ENCODE results near the gene TMEM121.

TMEM121 gene

DNA sequence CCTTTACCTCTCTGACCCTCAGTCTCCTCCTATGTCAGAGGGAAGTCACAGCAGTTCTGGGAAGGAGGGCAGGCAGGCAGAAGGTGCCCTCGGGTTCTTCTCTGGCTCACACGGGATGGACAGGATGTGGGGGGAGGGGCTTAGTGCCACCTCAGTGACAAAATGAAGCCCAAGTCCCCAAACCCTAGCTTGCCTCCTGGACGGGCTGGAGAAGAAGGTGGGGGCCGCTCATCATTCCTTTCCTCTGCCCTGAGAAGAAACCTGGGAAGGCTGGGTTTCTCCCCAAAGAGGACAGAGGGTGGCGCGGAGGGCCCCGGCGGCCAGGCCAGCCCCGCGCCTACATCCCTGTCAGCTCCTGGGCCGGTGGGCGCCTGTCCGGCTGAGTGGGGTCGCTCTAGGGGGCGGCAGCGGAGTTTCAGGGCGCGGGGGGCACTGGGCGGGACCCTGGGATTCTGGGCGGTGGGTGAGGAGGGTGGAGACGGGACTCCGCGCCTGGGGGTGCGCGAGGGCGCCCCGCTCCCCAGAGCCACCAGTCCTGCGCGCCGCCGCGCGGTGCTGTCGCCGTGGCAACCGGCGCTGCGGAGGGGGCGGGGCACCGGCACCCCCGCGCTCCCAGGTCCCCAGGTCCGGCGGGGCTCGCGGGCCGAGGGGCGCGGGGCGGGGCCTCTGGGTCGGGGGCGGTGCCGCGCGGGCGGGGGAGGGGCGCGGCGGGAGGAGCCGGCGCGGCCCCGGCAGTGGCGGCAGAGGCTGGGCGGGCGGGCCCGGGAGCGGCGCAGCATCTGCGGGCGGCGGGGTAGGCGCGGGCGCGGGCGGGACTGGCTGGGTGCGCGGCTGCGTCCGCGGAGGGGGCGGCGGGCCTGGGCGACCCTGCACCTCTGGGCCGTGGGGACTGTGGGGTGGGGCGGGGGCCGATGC lies at the start of gene TMEM121:
Gene TMEM121, plus strand, starts transcription at position 723 of the 915 bp plus-strand sequence. CDS start 2,252 bp downstream, outside the sequence.
- peak; percentile 31 for DNase-seq

DNA sequence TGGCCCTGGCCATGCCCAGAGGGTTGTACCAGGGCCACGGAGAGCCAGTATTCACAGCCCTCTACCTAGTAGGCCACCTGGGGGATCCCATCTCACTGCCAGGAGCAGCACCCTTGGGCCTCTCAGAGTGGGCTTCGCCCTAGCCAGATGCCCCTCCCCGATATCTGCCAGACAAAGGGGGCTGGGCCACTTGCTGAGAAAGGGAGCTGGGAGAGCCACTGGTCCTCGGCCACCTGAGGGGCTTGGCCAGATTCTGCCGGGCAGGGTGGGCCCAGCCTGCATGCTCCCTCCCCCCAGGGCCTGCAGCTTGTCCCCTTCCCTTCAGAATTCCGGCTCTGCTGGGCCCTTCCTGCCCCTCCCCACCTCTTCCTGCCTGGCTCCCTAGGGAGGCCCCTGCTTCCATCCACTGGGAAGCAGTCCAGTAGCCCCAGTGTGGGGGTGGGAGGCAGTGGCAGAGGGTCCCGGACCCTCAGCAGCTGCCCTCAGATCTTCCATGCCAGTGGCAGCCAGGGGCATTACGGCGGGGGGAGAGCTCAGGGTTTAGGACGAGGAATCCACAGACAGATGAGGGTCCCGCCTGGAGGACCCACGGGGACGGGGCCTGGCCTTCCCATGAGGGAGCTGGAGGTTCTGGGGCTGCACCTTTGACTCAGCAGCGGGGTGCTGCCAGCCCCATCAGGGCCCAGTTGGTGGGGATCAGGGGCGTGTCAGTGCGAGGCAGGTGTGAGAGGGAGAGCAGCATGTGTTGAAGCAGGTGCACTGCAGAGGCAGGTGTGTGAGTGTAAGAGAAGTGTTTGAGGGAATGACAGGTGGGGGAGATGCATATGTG lies 49.3 kb upstream of the TMEM121 start:
- DNase-seq = no peak

DNA sequence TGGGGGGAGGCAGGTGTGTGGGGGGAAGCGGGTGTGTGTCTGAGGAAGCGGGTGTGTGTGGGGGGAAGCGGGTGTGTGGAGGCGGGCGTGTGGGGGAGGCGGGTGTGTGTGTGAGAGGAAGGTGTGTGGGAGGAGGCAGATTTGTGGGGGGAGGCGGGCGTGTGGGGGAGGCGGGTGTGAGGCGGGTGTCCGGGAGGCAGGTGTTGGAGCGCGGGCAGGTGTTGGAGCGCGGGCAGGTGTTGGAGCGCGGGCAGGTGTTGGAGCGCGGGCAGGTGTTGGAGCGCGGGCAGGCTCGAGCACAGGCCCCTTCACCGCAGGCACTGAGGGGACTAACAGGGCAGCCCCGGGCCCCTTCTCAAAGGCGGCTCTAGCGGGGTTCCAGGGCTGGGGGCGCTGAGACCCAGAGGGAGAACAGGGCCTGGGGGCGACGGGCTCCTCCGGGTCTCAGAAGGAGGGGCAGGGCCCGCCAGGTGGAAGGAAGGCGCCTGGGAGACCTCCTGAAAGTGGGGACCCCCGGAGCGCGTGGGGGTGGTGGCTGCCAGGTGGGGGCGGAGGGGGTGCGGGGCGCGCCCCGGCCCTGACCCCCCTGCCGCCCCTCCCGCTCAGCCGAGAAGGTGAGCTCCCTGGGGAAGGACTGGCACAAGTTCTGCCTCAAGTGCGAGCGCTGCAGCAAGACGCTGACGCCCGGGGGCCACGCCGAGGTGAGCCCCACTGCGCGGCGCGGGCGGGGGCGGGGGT lies 48.6 kb upstream of the TMEM121 start:
- DNase-seq = no peak

DNA sequence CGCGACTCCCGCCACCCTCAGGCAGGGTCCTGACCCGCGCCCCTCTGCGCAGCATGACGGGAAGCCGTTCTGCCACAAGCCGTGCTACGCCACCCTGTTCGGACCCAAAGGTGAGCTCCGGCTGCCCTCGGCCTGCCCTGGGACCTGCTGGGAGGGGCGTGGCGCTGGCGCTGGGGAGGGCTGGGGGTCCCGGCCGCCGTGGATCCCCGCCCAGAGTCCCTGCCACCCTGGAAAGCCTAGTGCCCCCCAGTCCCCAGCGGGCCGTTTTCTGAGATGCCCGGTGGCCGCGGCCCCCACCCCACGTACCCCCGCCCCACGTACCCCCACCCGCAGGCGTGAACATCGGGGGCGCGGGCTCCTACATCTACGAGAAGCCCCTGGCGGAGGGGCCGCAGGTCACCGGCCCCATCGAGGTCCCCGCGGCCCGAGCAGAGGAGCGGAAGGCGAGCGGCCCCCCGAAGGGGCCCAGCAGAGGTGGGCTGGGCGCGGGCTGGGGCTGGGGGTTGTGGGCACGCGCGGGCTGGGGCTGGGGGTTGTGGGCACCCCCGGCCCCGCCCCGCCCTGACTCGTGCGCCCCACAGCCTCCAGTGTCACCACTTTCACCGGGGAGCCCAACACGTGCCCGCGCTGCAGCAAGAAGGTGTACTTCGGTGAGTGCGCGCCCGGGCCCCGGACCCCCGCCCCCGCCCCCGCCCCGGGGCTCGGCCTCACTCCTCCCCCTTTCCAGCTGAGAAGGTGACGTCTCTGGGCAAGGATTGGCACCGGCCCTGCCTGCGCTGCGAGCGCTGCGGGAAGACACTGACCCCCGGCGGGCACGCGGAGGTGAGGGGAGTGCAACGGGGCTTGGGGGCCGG lies 47.8 kb upstream of the TMEM121 start:
- no peak for DNase-seq

DNA sequence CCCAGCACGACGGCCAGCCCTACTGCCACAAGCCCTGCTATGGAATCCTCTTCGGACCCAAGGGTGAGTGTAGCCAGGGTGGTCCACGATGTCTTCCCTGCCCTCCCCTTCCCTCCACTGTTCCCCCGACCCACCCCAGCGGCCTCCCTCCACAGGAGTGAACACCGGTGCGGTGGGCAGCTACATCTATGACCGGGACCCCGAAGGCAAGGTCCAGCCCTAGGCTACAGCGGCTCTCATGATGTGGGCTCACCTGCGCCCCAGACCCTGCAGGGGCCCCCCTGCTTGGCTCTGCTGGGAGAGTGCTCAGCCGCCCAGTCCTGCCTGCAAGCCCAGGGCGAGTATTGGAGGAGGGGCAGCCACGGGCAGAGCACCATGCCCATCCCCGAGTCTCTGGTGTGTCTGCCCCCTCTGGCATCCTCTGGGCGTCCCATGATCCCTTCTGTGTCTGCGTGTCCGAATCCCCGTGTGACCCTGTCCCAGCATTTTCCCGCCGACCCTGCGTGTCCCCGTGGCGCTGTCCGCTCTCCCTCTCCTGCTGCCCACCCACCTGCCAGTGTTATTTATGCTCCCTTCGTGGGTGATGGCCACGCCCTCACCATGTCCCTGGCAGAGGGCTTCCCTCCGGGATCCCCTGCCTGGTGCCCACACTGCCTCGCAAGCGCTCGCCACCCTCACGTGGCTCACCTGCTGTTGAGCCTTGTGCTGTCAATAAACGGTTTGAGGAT lies 46.8 kb upstream of the TMEM121 start:
- DNase-seq = no peak

DNA sequence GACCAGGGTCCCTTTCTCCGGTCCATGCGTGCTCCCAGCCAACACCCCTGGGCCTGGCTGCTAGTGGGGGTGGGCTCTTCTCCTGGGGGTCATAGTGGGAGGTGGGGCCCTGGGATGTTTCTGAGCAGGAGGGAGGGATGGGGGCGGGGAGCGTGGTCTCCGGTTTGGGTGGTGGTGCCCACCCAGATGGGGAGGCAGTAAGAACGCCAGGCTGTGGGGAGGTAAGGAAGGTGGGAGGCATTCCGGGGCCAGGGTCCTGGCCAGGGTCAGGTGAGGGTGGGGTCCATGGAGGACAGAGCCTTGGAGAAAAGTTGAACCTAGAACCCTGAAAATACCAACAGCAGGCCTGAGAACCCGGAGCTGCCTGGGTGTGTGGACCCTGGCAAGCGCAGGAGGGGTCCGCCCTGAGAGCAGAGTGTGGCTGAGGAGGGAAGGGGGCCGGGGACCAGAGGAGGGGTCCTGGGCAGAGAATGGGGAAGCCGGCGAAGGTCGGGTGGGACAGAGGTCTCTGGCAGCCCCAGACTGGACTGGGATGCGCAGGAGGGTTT lies 46.1 kb upstream of the TMEM121 start:
- DNase-seq = no peak

DNA sequence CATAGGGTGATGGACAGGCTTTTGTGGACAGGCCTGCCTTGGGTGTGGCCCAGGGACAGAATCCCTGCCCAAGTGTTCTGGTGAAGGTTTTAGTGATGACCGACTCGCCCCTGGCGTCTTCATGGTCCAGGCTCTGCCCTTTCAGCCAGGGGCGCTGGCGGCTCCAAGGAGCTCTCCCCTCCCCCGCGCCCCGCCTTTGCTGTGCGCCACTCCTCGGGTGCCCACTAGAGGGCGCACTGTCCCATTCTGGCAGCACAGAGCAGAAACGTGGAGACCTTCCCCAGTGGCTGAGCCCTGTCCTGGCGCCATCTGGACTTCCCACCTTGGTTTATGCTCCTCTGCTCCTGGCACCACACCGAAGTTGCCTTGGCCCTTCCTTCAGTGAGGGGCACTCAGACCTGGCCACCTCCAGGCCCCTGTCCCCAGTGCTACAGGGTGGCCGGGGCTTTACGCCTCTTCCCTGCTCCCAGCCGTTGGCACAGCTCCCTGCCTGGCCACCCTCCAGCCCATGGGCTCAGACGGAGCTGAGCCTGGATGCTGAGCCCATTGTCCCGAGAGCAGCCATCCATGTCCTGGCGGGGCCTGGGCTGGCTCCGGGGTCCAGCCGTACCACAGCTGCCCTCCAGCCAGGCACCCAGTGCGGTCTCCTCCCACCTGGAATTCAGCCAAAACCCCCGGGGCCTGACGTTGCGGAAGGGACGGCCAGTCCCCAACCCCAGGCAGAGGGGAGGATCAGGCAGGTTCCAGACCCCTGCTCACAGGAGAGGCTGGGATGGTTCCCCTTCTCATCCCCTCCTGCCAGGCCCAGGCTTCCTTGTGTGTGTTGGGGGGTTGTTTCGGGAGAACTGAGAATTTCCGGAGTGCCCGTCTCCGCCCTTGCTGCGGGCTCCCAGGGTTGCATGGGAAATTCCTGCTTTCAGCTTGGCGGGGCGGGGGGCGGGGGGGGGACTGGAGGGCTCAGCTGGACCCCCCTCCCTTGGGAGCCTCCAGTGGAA lies 45.3 kb upstream of the TMEM121 start:
- peak; percentile 92 for DNase-seq

DNA sequence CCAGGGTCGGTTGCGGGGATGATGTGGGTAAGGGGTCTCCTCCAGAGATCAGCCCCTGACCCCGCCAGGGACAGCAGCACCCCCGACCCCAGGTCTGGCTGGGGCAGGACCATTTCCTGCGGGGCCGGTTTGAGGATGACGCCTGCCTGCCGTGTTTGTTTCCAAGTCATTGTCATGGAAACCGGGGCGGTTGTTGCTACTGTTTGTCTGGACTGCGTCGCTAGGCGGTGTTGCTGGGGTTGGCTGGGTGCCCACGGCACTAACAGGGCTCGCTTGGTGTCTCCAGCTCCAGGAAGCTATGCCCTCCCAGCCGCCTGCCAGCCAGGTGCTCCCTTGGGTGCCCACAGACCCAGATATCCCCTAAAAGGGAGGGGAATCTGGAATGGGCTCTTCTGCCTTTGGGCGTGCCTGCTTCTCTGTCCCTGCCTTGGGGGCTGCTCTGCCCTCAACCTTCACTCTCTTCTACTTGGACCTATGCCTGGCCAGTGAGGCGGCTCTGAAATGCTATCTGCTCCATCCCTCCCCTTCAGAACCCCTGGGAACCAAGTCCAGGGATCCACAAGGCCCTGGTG lies 44.4 kb upstream of the TMEM121 start:
- DNase-seq = peak; percentile 96

DNA sequence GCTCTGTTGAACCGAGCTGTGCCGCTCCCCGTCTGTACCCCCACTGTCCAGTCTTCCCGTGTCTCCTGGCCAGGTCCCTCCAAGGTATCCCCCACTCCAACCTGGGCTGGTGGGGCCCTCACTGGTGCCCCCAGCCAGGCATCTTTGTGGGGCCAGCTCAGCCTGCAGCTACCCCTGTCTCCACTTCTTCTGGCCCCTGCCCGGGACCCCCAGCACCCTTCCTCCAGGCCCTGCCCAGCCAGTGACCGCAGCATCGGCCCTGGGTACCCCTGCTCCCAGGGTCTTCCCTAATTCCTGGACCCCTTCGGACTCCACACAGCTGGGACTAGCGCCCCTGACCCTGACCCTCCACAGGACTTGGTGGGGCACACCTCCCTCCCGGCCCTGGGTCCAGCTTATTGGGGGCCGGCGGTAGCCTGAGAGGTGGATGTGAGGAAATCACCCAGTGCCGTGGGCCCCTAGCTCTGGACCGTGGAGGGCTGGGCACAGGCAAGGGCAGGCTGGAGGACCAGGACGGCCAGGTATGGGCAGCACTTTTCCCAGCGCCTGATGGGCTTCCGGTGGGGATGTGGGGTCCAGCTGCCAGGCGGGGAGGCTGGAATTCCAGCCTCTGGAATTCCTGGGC lies 43.8 kb upstream of the TMEM121 start:
- DNase-seq = no peak

DNA sequence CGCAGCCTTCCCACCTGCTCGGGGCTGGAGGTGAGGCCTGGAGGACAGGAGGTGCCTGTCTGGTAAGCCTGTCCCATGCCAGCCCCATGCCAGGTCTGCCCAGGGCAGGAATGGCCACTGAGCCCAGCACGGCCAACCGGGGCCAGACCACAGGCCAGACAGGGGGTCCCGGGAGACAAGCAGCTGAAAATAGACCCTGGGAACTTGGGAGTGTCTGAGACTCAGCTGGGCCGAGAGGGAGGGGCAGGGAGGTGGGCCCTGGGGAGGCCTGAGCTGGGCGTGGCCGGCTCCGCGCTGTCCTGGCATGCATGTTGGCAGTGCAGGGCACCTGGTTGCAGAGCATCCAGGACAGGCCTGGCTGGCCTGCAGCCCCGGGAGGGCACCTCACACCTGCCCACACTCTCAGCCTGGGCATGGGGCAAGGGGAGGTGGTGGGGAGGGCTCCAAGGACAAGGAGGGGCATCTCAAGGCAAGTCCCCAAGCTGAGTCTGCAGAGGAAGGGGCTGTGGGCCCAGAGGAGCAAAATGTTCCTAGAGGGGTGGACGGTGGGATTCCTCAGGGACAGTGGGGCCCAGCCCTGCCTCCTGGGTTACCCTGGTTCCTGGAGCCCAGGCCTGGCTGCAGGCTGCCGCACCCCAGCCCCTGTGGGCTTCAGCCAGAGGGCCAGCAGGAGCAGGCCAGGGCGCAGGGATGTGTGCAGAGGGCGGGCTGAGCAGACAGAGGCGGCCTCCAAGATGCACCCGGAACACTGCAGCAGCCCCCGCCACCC lies 42.9 kb upstream of the TMEM121 start:
- DNase-seq = no peak

DNA sequence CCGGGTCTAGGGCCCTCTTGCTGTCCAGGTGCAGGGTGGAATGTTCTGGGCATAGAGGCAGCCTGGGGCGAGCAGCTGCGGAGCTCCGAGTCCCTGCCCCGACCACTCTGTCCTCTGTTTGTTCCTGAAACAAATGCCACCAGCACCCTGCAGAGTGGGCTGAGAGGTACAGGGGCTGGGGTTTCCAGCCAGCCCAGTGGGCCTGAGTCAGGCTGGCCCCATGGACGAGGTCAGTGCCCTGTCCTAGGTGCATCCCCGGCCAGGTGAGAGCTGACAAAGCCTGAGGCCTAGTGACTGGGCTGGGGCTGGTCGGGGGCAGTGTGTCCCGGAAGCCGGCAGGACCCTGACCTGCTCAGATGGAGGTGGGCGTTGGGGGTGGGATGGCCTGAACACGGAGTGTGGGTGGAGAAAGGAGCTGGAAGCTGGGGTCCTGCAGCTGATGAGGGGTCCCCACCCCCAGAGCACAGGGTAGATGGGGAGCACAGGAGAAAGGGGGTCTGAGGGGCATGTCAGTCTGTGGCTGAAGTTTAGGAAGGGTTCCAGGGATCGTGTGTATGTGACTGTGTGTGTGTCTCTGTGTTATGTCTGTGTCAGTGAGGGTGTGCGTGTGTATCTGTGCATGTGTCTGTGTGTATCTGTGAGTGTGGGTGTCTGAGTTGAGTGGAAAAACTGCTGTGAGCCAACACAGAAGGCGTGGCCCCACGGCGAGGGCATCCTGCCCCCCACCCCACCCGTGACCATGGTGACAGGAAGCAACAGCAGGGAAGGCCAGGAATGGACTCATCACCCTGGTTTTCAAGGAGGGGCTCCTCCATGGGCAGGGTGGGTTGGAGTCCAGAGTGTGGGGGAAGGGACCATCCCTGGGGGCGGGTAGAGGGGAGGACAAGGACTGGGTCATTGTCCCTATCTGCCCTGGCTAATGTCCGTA lies 42.0 kb upstream of the TMEM121 start:
- no peak for DNase-seq

DNA sequence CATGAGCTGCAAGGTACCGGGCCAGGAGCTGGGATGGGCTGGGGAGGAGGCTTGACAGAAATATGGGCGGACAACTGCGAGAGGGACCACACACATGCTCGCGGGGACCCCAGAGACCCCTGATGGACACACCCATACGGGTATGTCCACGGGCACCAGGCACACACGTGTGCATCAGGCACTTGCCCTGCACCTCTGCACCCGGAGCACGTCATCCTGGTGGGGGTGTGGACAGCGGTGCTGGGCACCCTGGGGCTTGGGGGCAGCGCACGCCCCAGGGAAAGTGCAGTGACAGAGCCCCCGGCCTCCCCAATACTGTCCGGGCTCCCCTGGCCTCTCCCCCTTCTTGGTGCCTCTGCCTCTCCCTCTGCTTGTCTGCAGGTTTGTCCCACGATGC lies 41.4 kb upstream of the TMEM121 start:
- DNase-seq = no peak

DNA sequence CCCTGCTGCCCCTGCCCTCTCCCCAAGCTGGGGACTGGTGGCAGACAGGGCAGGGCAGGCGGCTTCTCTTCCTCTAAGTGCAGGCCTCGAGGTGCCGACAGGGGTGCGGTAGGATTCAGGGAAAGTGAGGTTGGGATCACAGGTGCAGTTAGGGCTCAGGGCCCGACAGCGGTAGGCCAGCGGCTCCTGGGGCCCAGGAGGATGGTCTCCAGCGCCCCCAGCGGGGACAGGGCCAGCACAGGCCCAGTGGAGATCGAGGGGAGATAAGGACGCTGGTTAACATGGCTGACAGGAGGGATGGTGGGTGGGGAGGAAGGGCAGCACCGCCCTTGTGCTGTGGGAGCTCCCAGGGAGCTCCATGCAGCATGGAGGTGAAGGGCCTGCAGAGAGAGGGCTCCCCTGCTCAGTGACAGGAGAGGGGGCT lies 40.6 kb upstream of the TMEM121 start:
- peak; percentile 62 for DNase-seq

DNA sequence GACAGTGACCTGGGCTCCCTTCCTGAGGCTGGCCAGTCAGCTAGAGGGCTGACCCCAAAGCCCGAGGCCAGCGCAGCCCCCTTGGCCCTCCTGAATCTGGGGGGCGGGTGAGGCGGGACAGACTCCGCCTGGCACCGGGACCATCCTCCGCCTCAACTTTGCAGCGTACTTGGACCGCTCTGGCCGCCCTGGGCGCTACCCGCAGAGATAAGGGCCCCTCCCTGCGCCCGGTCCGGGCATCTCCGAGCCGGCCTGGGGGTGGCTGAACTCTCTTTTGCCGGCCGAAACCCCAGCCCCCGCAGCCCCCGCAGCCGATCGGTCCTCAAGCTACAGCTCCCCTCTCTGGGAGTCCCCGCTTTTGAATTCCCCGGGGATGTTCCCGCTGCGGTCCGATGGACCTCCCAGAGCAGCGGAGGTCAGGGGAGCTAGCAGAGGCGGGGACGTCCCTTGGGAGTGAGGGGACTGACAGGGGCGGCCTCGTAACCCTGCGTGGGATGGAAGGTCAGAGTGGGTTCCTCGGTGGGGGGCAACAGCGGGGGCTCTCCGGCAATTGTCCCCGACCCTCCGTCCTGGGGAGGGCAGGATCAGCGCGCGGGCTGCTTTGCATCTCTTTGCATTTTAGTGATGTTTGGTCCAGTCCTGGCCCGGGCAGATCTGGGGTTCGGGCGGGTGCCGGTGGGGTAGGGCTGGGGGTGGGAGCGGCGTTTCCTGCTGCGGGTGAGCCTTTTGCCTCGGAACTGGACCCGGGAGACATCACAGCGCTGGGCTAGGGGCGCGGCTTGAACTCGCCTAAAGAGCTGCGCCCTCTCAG lies 40.0 kb upstream of the TMEM121 start, which contains the start of gene CRIP1:
Gene CRIP1, plus strand, starts transcription at position 724 of the 811 bp plus-strand sequence. CDS start 374 bp downstream, outside the sequence.
- no peak for DNase-seq

DNA sequence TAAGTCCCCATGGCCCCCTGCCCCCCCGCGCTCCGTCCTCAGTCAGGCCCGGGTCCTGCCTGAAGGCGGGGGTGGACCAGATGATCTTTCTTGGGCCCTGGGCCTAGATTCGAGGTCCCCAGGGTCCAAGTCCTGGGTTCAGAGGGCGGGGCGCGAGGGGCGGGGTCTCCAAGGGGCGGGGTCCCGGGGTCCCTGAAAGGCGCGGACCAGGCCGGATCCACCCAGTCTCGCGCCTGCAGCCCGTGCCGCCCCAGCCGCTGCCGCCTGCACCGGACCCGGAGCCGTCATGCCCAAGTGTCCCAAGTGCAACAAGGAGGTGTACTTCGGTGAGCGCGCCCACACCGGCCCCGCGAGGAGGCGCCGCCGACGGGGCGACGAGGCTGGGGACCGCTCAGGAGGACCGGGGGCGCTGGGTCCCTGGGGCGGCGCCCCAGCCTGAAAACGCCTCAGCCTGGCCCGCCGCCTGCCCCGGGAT lies 39.4 kb upstream of the TMEM121 start:
- peak; percentile 74 for DNase-seq

Data from activated CD4-positive, alpha-beta T cell treated with anti-CD3 and anti-CD28 coated beads, Interleukin-10, Interleukin-2, amounts not matched to agents 100 ng/mL and 50 ng/mL, durations not matched to agents 16 hours and 8 hours (primary cell).